ENCODE data around the gene FARP1.

FARP1 gene

GRCh38 chr13:98293570-98294142 is 150.8 kb downstream of the FARP1 start:
- no peak for TF ChIP-seq CTCF (IDR thresholded peaks at IDR 0.05; ENCODE audit: insufficient read depth, low read length, poor library complexity, severe bottlenecking)
- H3K4me3 ChIP-seq (replicated peaks; ENCODE audit: low read depth, low read length), result no peak overlapping the region
- no peak for DNase-seq (ENCODE audit: extremely low read depth, insufficient read length)
- H3K36me3 ChIP-seq (ENCODE audit: control insufficient read depth, insufficient read depth, low read length), result no peaks in the 10 kb centered on the region
- no peaks in the 10 kb centered on the region; the same call in 1 of the 2 replicates for H3K27me3 ChIP-seq (replicated peaks; ENCODE audit: control insufficient read depth, insufficient read depth, low read length)

- TF ChIP-seq CTCF (IDR thresholded peaks at IDR 0.05; ENCODE audit: insufficient read depth, low read length, poor library complexity, severe bottlenecking), result no peak
Observed at GRCh38 chr13:98295371-98295770, 152.5 kb downstream of the FARP1 start.

GRCh38 chr13:98297051-98297450 is 154.2 kb downstream of the FARP1 start:
- no peaks in the 10 kb centered on the region for H3K36me3 ChIP-seq (ENCODE audit: control insufficient read depth, insufficient read depth, low read length)
- DNase-seq (ENCODE audit: extremely low read depth, insufficient read length), result no peak
- no peaks in the 10 kb centered on the region; the same call in 1 of the 2 replicates for H3K27me3 ChIP-seq (replicated peaks; ENCODE audit: control insufficient read depth, insufficient read depth, low read length)
- no peak overlapping the region for H3K4me3 ChIP-seq (replicated peaks; ENCODE audit: low read depth, low read length)
- TF ChIP-seq CTCF (IDR thresholded peaks at IDR 0.05; ENCODE audit: insufficient read depth, low read length, poor library complexity, severe bottlenecking), result no peak

More at GRCh38 chr13:98295371-98295770, 152.5 kb downstream of the FARP1 start:
- H3K4me3 ChIP-seq (replicated peaks; ENCODE audit: low read depth, low read length), result no peak overlapping the region
- no peaks in the 10 kb centered on the region; the same call in 1 of the 2 replicates for H3K27me3 ChIP-seq (replicated peaks; ENCODE audit: control insufficient read depth, insufficient read depth, low read length)
- DNase-seq (ENCODE audit: extremely low read depth, insufficient read length), result no peak
- no peaks in the 10 kb centered on the region for H3K36me3 ChIP-seq (ENCODE audit: control insufficient read depth, insufficient read depth, low read length)

GRCh38 chr13:98297745-98298144 is 154.9 kb downstream of the FARP1 start:
- H3K4me3 ChIP-seq (replicated peaks; ENCODE audit: low read depth, low read length), result no peak overlapping the region
- no peak for TF ChIP-seq CTCF (IDR thresholded peaks at IDR 0.05; ENCODE audit: insufficient read depth, low read length, poor library complexity, severe bottlenecking)
- no peak for DNase-seq (ENCODE audit: extremely low read depth, insufficient read length)

GRCh38 chr13:98298599-98298998 is 155.7 kb downstream of the FARP1 start:
- DNase-seq (ENCODE audit: extremely low read depth, insufficient read length), result no peak
- no peak for TF ChIP-seq CTCF (IDR thresholded peaks at IDR 0.05; ENCODE audit: insufficient read depth, low read length, poor library complexity, severe bottlenecking)

More at GRCh38 chr13:98297745-98298144, 154.9 kb downstream of the FARP1 start:
- Histone ChIP-seq H3K36me3 (ENCODE audit: control insufficient read depth, insufficient read depth, low read length) (no peaks in the 10 kb centered on the region), H3K27me3 (replicated peaks; ENCODE audit: control insufficient read depth, insufficient read depth, low read length) (no peaks in the 10 kb centered on the region; the same call in 1 of the 2 replicates)

More at GRCh38 chr13:98298599-98298998, 155.7 kb downstream of the FARP1 start:
- no peak overlapping the region for H3K4me3 ChIP-seq (replicated peaks; ENCODE audit: low read depth, low read length)
- H3K27me3 ChIP-seq (replicated peaks; ENCODE audit: control insufficient read depth, insufficient read depth, low read length), result no peaks in the 10 kb centered on the region; the same call in 1 of the 2 replicates
- H3K36me3 ChIP-seq (ENCODE audit: control insufficient read depth, insufficient read depth, low read length), result no peaks in the 10 kb centered on the region

Data from GM06990 (cell line).